Trophoblast cell (in vitro differentiated cells and primary cell): Measurements from ENCODE around the gene DNAJC2.
"Not testable (repeated sequence)": the region's sequence is repeated elsewhere in the genome, so short reads cannot be mapped to it uniquely, and the experiment has no call there.

Experiments used
- DNase-seq, 2 donors: peaks; one replicate each; pipeline ENCODE4 v3.0.0-alpha.2; 2016
- H2AFZ ChIP-seq: 2 replicates; pipeline ENCODE4 v1.6.1; 2013; ENCODE audit warnings: low read length, moderate library complexity, mild to moderate bottlenecking; ENCODE audit not compliant: insufficient read depth, poor library complexity
- H2AK5ac ChIP-seq: 2 replicates; pipeline ENCODE4 v1.6.1; 2013; ENCODE audit warnings: mild to moderate bottlenecking, low read length
- H2BK120ac ChIP-seq: 2 replicates; pipeline ENCODE4 v1.6.1; 2013; ENCODE audit warnings: low read length, mild to moderate bottlenecking, moderate library complexity; ENCODE audit not compliant: insufficient read depth, poor library complexity
- H2BK12ac ChIP-seq: 2 replicates; pipeline ENCODE4 v1.6.1; 2013; ENCODE audit warnings: mild to moderate bottlenecking, low read length, moderate library complexity
- H2BK5ac ChIP-seq: 2 replicates; pipeline ENCODE4 v1.6.1; 2013; ENCODE audit warnings: low read length, low read depth, moderate library complexity, mild to moderate bottlenecking; ENCODE audit not compliant: poor library complexity
- H3K14ac ChIP-seq: 2 replicates; pipeline ENCODE4 v1.6.1; 2013; ENCODE audit warnings: mild to moderate bottlenecking, low read length
- H3K18ac ChIP-seq: 2 replicates; pipeline ENCODE4 v1.6.1; 2013; ENCODE audit warnings: mild to moderate bottlenecking, low read length
- H3K23ac ChIP-seq: 2 replicates; pipeline ENCODE4 v1.6.1; 2013; ENCODE audit warnings: low read length
- H3K27ac ChIP-seq: 2 replicates; pipeline ENCODE4 v1.5.1; 2013; ENCODE audit warnings: low read depth, mild to moderate bottlenecking, inconsistent platforms, low read length, moderate library complexity
- H3K27me3 ChIP-seq: 2 replicates; pipeline ENCODE4 v1.6.1; 2013; ENCODE audit warnings: inconsistent platforms, mild to moderate bottlenecking, low read length, moderate library complexity; ENCODE audit not compliant: insufficient read depth
- H3K36me3 ChIP-seq, 2 experiments: 1 replicate in 1 of 2; 2 replicates in 1 of 2; pipeline ENCODE4 v1.6.1; 2013; ENCODE audit warnings: low read length in 2 of 2, mild to moderate bottlenecking in 2 of 2, moderate library complexity in 1 of 2; ENCODE audit not compliant: insufficient read depth in 2 of 2, control insufficient read depth in 1 of 2
- H3K4ac ChIP-seq: 2 replicates; pipeline ENCODE4 v1.6.1; 2013; ENCODE audit warnings: low read depth, mild to moderate bottlenecking, low read length, moderate library complexity
- H3K4me1 ChIP-seq, 2 experiments: 1 replicate in 1 of 2; 2 replicates in 1 of 2; pipeline ENCODE4 v1.6.1; 2013; ENCODE audit warnings: low read length in 2 of 2, mild to moderate bottlenecking in 2 of 2, moderate library complexity in 1 of 2; ENCODE audit not compliant: insufficient read depth in 2 of 2, control insufficient read depth in 1 of 2
- H3K4me2 ChIP-seq: 2 replicates; pipeline ENCODE4 v1.6.1; 2013; ENCODE audit warnings: inconsistent platforms, mild to moderate bottlenecking, low read length, moderate library complexity
- H3K4me3 ChIP-seq: 2 replicates; pipeline ENCODE4 v1.5.1; 2013; ENCODE audit warnings: mild to moderate bottlenecking, low read depth, low read length, inconsistent platforms
- H3K79me1 ChIP-seq: one replicate; pipeline ENCODE4 v1.6.1; 2013; ENCODE audit warnings: low read length
- H3K79me2 ChIP-seq: 2 replicates; pipeline ENCODE4 v1.6.1; 2013; ENCODE audit warnings: low read length, mild to moderate bottlenecking; ENCODE audit not compliant: control insufficient read depth, insufficient read depth, poor library complexity
- H3K9ac ChIP-seq: 2 replicates; pipeline ENCODE4 v1.6.1; 2013; ENCODE audit warnings: mild to moderate bottlenecking, low read length
- H3K9me3 ChIP-seq: 2 replicates; pipeline ENCODE4 v1.6.1; 2013; ENCODE audit warnings: low read depth, mild to moderate bottlenecking, control low read depth, inconsistent platforms, low read length; ENCODE audit not compliant: insufficient read depth
- H4K12ac ChIP-seq: 2 replicates; pipeline ENCODE4 v1.6.1; 2013; ENCODE audit warnings: low read depth, mild to moderate bottlenecking, low read length, moderate library complexity
- H4K8ac ChIP-seq: 2 replicates; pipeline ENCODE4 v1.6.1; 2013; ENCODE audit warnings: low read depth, mild to moderate bottlenecking, low read length, moderate library complexity
- H4K91ac ChIP-seq: one replicate; pipeline ENCODE4 v1.6.1; 2013; ENCODE audit warnings: low read depth, mild to moderate bottlenecking, low read length, moderate library complexity
- WGBS: extraction: QIAGEN DNeasy Blood & Tissue Kit; methylation state at CpG from one replicate; pipeline ENCODE4 v1.1.7; 2013; ENCODE audit warnings: missing lambda C conversion rate; ENCODE audit not compliant: insufficient read length, insufficient coverage; ENCODE audit errors: extremely low coverage; 5-methylcytosine and 5-hydroxymethylcytosine counted together

DNAJC2 gene

GRCh38 chr7:103279636-103279962, 65.0 kb downstream of the DNAJC2 start:
- not testable (repeated sequence) for H4K8ac ChIP-seq, H3K4ac ChIP-seq, H2BK5ac ChIP-seq, H2BK120ac ChIP-seq, H3K18ac ChIP-seq, H3K23ac ChIP-seq, H2BK12ac ChIP-seq, DNase-seq, H3K79me2 ChIP-seq, H3K9me3 ChIP-seq, H3K27ac ChIP-seq, H3K14ac ChIP-seq, H2AK5ac ChIP-seq, H3K36me3 ChIP-seq, H4K12ac ChIP-seq, H3K9ac ChIP-seq, H2AFZ ChIP-seq, H3K27me3 ChIP-seq, H3K4me1 ChIP-seq, H3K79me1 ChIP-seq, H3K4me3 ChIP-seq, H4K91ac ChIP-seq
- peak overlapping the region; percentile 97 for H3K4me2 ChIP-seq
- WGBS: no CpG with 5 or more reads among the region's 12 CpGs

GRCh38 chr7:103278195-103278594, 66.4 kb downstream of the DNAJC2 start:
- H2BK12ac ChIP-seq, H4K91ac ChIP-seq, H3K4me3 ChIP-seq, H3K27me3 ChIP-seq, H2BK5ac ChIP-seq, DNase-seq, H4K8ac ChIP-seq, H2BK120ac ChIP-seq, H3K18ac ChIP-seq, H3K27ac ChIP-seq, H3K14ac ChIP-seq, H3K23ac ChIP-seq, H3K4me2 ChIP-seq, H3K79me2 ChIP-seq, H3K4ac ChIP-seq, H3K4me1 ChIP-seq, H3K9ac ChIP-seq, H3K79me1 ChIP-seq, H3K9me3 ChIP-seq, H3K36me3 ChIP-seq, H4K12ac ChIP-seq, H2AK5ac ChIP-seq, H2AFZ ChIP-seq: not testable (repeated sequence)
- no CpG with 5 or more reads among the region's 2 CpGs for WGBS

GRCh38 chr7:103274867-103275266, 69.7 kb downstream of the DNAJC2 start:
- not testable (repeated sequence) for H2BK5ac ChIP-seq, H3K79me2 ChIP-seq, H3K4me1 ChIP-seq, H3K36me3 ChIP-seq, H2BK12ac ChIP-seq, H3K27me3 ChIP-seq, H3K18ac ChIP-seq, H2AK5ac ChIP-seq, H3K4me2 ChIP-seq, H4K91ac ChIP-seq, H3K9ac ChIP-seq, H3K9me3 ChIP-seq, H4K12ac ChIP-seq, H3K79me1 ChIP-seq, H3K14ac ChIP-seq, DNase-seq, H4K8ac ChIP-seq, H3K4me3 ChIP-seq, H2AFZ ChIP-seq, H3K4ac ChIP-seq, H3K23ac ChIP-seq, H2BK120ac ChIP-seq, H3K27ac ChIP-seq
- WGBS: no CpG with 5 or more reads among the region's 24 CpGs

- not testable (repeated sequence) for H2BK120ac ChIP-seq, H3K27me3 ChIP-seq, H3K4ac ChIP-seq, H3K14ac ChIP-seq, H3K27ac ChIP-seq, H3K4me3 ChIP-seq, H3K4me2 ChIP-seq, H3K9me3 ChIP-seq, H2BK5ac ChIP-seq, H3K79me1 ChIP-seq, H3K79me2 ChIP-seq, H3K18ac ChIP-seq, H4K91ac ChIP-seq, H2BK12ac ChIP-seq, H4K8ac ChIP-seq, H3K36me3 ChIP-seq, H3K23ac ChIP-seq, DNase-seq, H3K4me1 ChIP-seq, H2AK5ac ChIP-seq, H3K9ac ChIP-seq, H2AFZ ChIP-seq, H4K12ac ChIP-seq
- WGBS: no CpG with 5 or more reads among the region's 6 CpGs
Observed at GRCh38 chr7:103273374-103273773, 71.2 kb downstream of the DNAJC2 start.

GRCh38 chr7:103266229-103266628, 78.3 kb downstream of the DNAJC2 start:
- H2BK5ac ChIP-seq, H4K12ac ChIP-seq, H3K9ac ChIP-seq, H3K23ac ChIP-seq, H3K4me3 ChIP-seq, H3K79me1 ChIP-seq, H3K27ac ChIP-seq, H3K9me3 ChIP-seq, H3K79me2 ChIP-seq, H2AK5ac ChIP-seq, H4K91ac ChIP-seq, DNase-seq, H3K36me3 ChIP-seq, H3K4ac ChIP-seq, H3K27me3 ChIP-seq, H4K8ac ChIP-seq, H2BK120ac ChIP-seq, H3K14ac ChIP-seq, H2AFZ ChIP-seq, H2BK12ac ChIP-seq, H3K4me2 ChIP-seq, H3K4me1 ChIP-seq, H3K18ac ChIP-seq: not testable (repeated sequence)
- WGBS: no CpG with 5 or more reads among the region's 2 CpGs
